Stimulated activated effector memory CD8-positive, alpha-beta T cell treated with anti-CD3 and anti-CD28 coated beads, Interleukin-12 subunit alpha, Interleukin-12 subunit beta, amount 100 ng/mL, for 72 hours (primary cell): Measurements from ENCODE around the gene OR52E8.

Source experiments
- ATAC-seq: fragments of 150-1000 bp; cut with Tn5 transposase; 2 replicates; pipeline ENCODE4 v1.10.0; 2021
- DNase-seq, 2 donors: peaks; one replicate each; pipeline ENCODE4 v3.0.0; 2021 to 2022; ENCODE audit warnings: low spot score in 2 of 2
- H3K27ac Mint-ChIP-seq: one replicate; pipeline ENCODE4 v1.8.0; 2022; ENCODE audit warnings: mild to moderate bottlenecking, mixed read lengths
- H3K36me3 Mint-ChIP-seq: one replicate; pipeline ENCODE4 v1.8.0; 2022; ENCODE audit warnings: mild to moderate bottlenecking, mixed read lengths
- H3K4me1 Mint-ChIP-seq: one replicate; pipeline ENCODE4 v1.8.0; 2022; ENCODE audit warnings: mixed read lengths
- H3K4me3 Mint-ChIP-seq: one replicate; pipeline ENCODE4 v1.8.0; 2022; ENCODE audit warnings: mild to moderate bottlenecking, mixed read lengths
- H3K9me3 Mint-ChIP-seq: one replicate; pipeline ENCODE4 v1.8.0; 2022; ENCODE audit warnings: mixed read lengths

OR52E8 gene

GRCh38 chr11:5857590-5857989 lies at the start of gene OR52E8:
OR52E8 (minus strand) TSS chr11:5857690; CDS start chr11:5857690, 0 bp downstream.
- H3K27ac Mint-ChIP-seq: no peak within 1 kb of the TSS
- no peaks in the 10 kb centered on the region for H3K9me3 Mint-ChIP-seq
- no peak within 1 kb of the TSS for H3K4me3 Mint-ChIP-seq
- H3K4me1 Mint-ChIP-seq: no peaks in the 10 kb centered on the region
- ATAC-seq (no peak), DNase-seq (no peak)
- no peaks in the 10 kb centered on the region for H3K36me3 Mint-ChIP-seq

- Mint-ChIP-seq H3K4me1 (no peaks in the 10 kb centered on the region), H3K4me3 (no peak overlapping the region), H3K9me3 (no peaks in the 10 kb centered on the region), H3K36me3 (no peaks in the 10 kb centered on the region), H3K27ac (no peak overlapping the region)
- ATAC-seq (no peak), DNase-seq (no peak)
These were observed 42.0 kb upstream of the OR52E8 start for GRCh38 chr11:5899534-5899933.

- no peaks in the 10 kb centered on the region for H3K36me3 Mint-ChIP-seq
- H3K27ac Mint-ChIP-seq: no peak within 1 kb of the TSS
- DNase-seq (no peak), ATAC-seq (peak; percentile 32)
- no peaks in the 10 kb centered on the region for H3K4me1 Mint-ChIP-seq
- H3K4me3 Mint-ChIP-seq: no peak within 1 kb of the TSS
- H3K9me3 Mint-ChIP-seq: no peaks in the 10 kb centered on the region
These were observed 35.4 kb upstream of the OR52E8 start, which contains the start of gene OR52E5 for GRCh38 chr11:5892908-5893307. OR52E5 (plus strand) TSS chr11:5893208; CDS start chr11:5900777, 7,569 bp downstream.

GRCh38 chr11:5891216-5891800 lies 33.8 kb upstream of the OR52E8 start:
- Mint-ChIP-seq H3K4me3 (no peak overlapping the region), H3K36me3 (no peaks in the 10 kb centered on the region), H3K9me3 (no peaks in the 10 kb centered on the region), H3K27ac (no peak overlapping the region), H3K4me1 (no peaks in the 10 kb centered on the region)
- DNase-seq: no peak
- ATAC-seq: no peak

- no peak overlapping the region for H3K27ac Mint-ChIP-seq
- no peaks in the 10 kb centered on the region for H3K9me3 Mint-ChIP-seq
- H3K4me3 Mint-ChIP-seq: no peak overlapping the region
- ATAC-seq (no peak), DNase-seq (no peak)
- no peaks in the 10 kb centered on the region for H3K36me3 Mint-ChIP-seq
- H3K4me1 Mint-ChIP-seq: no peaks in the 10 kb centered on the region
These were observed 30.2 kb upstream of the OR52E8 start for GRCh38 chr11:5887661-5888060.

- H3K4me1 Mint-ChIP-seq: no peaks in the 10 kb centered on the region
These were observed 29.7 kb upstream of the OR52E8 start for GRCh38 chr11:5887172-5887571.

DNA sequence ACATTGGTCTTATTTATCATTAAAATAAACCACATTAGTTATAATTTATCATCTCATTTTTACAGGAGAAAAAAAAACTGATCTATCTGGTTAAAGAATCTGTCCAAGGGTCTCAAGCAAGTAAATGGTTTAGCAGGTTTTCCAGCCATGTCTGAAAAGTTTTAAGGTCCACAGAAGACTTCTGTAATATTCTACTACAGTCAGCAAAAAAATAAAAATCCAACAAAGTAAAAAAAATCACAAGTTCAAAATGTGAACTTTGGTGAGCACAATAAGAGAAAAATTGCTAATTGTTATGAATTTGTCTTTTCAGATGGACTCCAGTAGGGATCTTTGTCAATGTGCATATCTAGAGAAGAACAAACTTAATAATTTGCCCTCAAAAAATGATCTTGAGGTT lies 24.3 kb upstream of the OR52E8 start:
- no peaks in the 10 kb centered on the region for H3K9me3 Mint-ChIP-seq
- no peak overlapping the region for H3K4me3 Mint-ChIP-seq
- DNase-seq (no peak), ATAC-seq (no peak)
- H3K27ac Mint-ChIP-seq: no peak overlapping the region
- no peaks in the 10 kb centered on the region for H3K36me3 Mint-ChIP-seq
- no peaks in the 10 kb centered on the region for H3K4me1 Mint-ChIP-seq

More at GRCh38 chr11:5887172-5887571, 29.7 kb upstream of the OR52E8 start:
- no peaks in the 10 kb centered on the region for H3K36me3 Mint-ChIP-seq
- ATAC-seq (no peak), DNase-seq (no peak)
- no peaks in the 10 kb centered on the region for H3K9me3 Mint-ChIP-seq
- H3K4me3 Mint-ChIP-seq: no peak overlapping the region
- no peak overlapping the region for H3K27ac Mint-ChIP-seq

DNA sequence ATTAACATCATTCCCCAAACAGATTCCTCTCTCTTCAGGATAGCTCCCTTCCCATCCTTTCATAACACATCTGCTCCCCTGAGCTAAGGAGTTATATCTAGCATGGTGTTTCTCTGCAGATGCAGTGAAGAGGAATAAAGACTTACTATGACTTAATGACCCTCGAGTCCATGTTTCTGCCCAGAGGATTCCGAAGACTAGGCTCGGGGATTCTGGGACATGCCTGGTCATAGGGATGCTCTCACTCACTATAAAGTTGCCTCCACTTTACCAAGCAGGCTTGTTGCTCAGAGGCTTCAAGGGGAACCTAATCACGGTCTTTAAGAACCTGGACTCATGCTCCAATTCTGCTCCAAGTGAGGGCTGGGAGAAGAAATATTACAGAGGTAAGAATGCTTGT lies 22.8 kb upstream of the OR52E8 start, which contains the start of gene OR52E4:
Gene OR52E4 (plus strand): TSS at position 301 of the 400 bp plus-strand sequence. CDS start 3,664 bp downstream, outside the sequence.
- no peaks in the 10 kb centered on the region for H3K36me3 Mint-ChIP-seq
- H3K27ac Mint-ChIP-seq: no peak within 1 kb of the TSS
- H3K9me3 Mint-ChIP-seq: no peaks in the 10 kb centered on the region
- DNase-seq (no peak), ATAC-seq (no peak)
- no peak within 1 kb of the TSS for H3K4me3 Mint-ChIP-seq
- H3K4me1 Mint-ChIP-seq: no peaks in the 10 kb centered on the region

DNA sequence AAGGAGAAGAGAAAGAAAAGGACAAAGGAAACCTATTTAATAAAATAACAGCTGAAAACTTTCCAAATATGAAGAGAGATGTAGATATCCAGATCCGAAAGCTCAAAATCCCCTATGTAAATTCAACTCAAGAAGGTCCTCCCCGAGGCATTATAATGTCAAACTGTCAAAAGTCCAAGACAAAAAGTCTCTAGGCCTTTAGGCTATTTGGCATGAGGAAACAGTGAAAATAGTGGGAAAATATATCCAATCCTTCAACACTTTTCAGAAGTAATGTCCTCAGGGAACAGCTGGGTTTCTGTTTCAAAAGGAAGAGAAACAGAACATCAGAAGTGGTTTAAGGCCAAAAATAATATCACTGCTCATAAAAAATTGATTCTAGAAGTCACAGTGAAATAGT lies 21.1 kb upstream of the OR52E8 start:
- DNase-seq (no peak), ATAC-seq (no peak)
- Mint-ChIP-seq H3K4me1 (no peaks in the 10 kb centered on the region), H3K36me3 (no peaks in the 10 kb centered on the region), H3K4me3 (no peak overlapping the region), H3K9me3 (no peaks in the 10 kb centered on the region), H3K27ac (no peak overlapping the region)

DNA sequence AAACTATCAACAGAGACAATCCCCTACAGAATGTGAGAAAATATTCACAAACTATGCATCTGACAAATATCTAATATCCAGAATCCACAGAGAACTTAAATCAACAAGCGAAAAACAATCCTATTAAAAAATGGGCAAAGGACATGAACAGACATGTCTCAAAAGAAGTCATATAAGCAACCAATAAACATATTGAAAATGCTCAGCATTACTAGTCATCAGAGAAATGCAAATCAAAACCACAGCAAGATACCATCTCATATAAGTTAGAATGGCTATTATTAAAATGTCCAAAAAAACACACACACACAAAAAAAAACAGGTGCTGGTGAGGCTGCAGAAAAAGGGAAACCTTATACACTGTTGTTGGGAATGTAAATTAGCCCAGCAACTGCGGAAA lies 8.3 kb upstream of the OR52E8 start:
- Mint-ChIP-seq H3K27ac (no peak overlapping the region), H3K36me3 (no peaks in the 10 kb centered on the region), H3K9me3 (no peaks in the 10 kb centered on the region), H3K4me1 (no peaks in the 10 kb centered on the region), H3K4me3 (no peak overlapping the region)
- no peak for ATAC-seq
- DNase-seq: no peak

- H3K9me3 Mint-ChIP-seq: no peaks in the 10 kb centered on the region
- ATAC-seq: no peak
These were observed 6.5 kb downstream of the OR52E8 start for GRCh38 chr11:5851002-5851401.

DNA sequence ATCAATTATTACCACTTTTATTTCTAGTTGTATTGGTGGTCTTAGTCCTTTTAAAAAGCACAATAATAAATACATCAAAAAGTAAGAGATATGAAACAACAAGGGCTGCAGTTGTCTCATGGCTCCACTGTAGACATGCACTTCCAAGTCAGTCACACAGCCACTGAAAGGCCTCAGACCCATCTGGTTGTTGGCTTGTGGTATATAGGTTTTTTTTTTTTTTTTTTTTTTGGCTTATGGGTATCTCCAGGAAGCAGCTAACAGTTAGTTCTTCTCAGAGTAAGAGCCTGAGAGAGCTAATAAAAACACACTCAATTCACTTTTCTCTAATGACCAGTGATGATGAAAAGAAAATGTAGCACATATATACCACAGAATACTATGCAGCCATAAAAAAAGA lies 9.8 kb downstream of the OR52E8 start:
- Mint-ChIP-seq H3K36me3 (no peaks in the 10 kb centered on the region), H3K4me1 (no peaks in the 10 kb centered on the region), H3K4me3 (no peak overlapping the region), H3K27ac (no peak overlapping the region), H3K9me3 (no peaks in the 10 kb centered on the region)
- ATAC-seq (no peak), DNase-seq (no peak)

More at GRCh38 chr11:5851002-5851401, 6.5 kb downstream of the OR52E8 start:
- Mint-ChIP-seq H3K4me1 (no peaks in the 10 kb centered on the region), H3K27ac (no peak overlapping the region), H3K4me3 (no peak overlapping the region), H3K36me3 (no peaks in the 10 kb centered on the region)
- no peak for DNase-seq

DNA sequence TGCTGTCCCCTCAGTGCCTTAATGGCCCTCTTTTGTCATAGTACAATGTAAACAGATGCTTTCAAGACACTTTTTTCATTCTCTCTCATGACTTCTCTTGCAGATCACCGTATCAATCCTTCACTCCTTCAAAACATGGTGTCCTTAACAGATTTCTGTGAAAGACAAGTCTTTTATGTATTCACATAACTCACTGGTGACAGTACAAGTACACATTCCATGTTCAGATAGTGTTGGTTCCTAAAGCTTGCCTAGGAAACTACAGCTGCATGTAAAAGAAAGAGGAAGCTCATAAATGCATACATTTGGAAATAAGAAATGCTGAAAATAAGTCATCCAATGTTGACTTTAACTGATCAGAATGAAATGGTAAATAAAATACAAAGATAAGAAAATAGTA lies 10.8 kb downstream of the OR52E8 start:
- Mint-ChIP-seq H3K27ac (no peak overlapping the region), H3K36me3 (no peaks in the 10 kb centered on the region), H3K4me1 (no peaks in the 10 kb centered on the region), H3K4me3 (no peak overlapping the region), H3K9me3 (no peaks in the 10 kb centered on the region)
- ATAC-seq (no peak), DNase-seq (no peak)

- no peak within 1 kb of the TSS for H3K27ac Mint-ChIP-seq
- H3K9me3 Mint-ChIP-seq: peaks cover 4% of the 10 kb centered on the region
- no peak within 1 kb of the TSS for H3K4me3 Mint-ChIP-seq
- no peaks in the 10 kb centered on the region for H3K4me1 Mint-ChIP-seq
- no peak for DNase-seq
- no peaks in the 10 kb centered on the region for H3K36me3 Mint-ChIP-seq
- ATAC-seq: no peak
These were observed 15.7 kb downstream of the OR52E8 start, which contains the start of gene OR52E6 for GRCh38 chr11:5841797-5842196. OR52E6 (minus strand) TSS chr11:5841897; CDS start chr11:5841897, 0 bp downstream.

- peaks cover 4% of the 10 kb centered on the region for H3K9me3 Mint-ChIP-seq
- no peaks in the 10 kb centered on the region for H3K36me3 Mint-ChIP-seq
- H3K4me1 Mint-ChIP-seq: no peaks in the 10 kb centered on the region
- ATAC-seq (no peak), DNase-seq (no peak)
- no peak overlapping the region for H3K27ac Mint-ChIP-seq
- H3K4me3 Mint-ChIP-seq: no peak overlapping the region
These were observed 19.8 kb downstream of the OR52E8 start for GRCh38 chr11:5837695-5838094.

DNA sequence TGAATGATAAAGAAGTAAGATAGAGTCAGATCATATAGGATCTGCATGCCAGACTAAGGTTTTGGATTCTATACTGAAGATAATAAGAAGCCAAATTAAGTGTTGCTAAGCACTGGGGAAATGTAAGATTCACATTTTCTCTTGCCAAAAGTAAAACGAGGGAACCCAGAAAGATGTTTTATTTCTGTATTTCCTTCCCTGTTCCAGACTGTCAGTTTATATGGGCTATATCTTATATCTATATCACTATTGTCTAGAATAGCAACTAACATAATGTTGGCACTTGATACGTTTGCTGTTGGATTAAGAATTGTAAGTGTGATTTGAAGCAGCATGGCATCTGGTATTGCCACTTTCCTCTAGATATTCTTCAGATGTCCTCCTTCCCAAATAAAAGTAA lies 24.0 kb downstream of the OR52E8 start:
- H3K4me3 Mint-ChIP-seq: no peak overlapping the region
- no peaks in the 10 kb centered on the region for H3K4me1 Mint-ChIP-seq
- no peak overlapping the region for H3K27ac Mint-ChIP-seq
- ATAC-seq (no peak), DNase-seq (no peak)
- peaks cover 2% of the 10 kb centered on the region for H3K9me3 Mint-ChIP-seq
- H3K36me3 Mint-ChIP-seq: no peaks in the 10 kb centered on the region
